ENCODE data around the gene COBLL1.

DNA sequence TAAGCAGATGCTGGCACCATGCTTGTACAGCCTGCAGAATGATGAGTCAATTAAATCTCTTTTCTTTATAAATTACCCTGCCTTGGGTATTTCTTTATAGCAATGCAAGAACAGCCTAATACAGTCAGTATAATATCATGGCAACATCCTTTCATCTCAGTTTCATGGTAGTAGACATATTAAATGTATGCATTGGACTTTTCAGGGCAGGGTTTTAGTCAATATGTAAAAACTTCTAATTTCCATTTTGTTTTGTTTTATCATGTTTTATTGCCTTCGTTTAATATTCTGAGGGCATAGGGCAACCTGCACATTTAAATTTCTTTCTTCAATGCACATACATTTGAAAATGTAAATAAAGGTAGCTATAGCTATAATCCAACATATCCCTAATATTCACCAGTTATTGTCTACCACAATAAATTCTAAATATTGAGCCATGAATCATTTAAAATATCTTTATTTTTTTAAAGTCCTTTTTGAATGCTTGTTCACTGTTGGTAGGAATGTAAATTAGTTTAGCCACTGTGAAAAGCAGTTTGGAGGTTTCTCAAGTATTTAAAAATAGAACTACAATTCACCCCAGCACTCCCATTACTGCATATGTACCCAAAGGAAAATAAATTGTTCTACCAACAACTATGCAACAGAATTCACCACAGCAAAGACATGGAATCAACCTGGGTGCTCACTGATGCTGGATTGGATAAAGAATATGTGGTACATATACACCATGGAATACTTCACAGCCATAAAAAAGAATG lies 178.6 kb downstream of the COBLL1 start:
- TF ChIP-seq, protein P1, sequence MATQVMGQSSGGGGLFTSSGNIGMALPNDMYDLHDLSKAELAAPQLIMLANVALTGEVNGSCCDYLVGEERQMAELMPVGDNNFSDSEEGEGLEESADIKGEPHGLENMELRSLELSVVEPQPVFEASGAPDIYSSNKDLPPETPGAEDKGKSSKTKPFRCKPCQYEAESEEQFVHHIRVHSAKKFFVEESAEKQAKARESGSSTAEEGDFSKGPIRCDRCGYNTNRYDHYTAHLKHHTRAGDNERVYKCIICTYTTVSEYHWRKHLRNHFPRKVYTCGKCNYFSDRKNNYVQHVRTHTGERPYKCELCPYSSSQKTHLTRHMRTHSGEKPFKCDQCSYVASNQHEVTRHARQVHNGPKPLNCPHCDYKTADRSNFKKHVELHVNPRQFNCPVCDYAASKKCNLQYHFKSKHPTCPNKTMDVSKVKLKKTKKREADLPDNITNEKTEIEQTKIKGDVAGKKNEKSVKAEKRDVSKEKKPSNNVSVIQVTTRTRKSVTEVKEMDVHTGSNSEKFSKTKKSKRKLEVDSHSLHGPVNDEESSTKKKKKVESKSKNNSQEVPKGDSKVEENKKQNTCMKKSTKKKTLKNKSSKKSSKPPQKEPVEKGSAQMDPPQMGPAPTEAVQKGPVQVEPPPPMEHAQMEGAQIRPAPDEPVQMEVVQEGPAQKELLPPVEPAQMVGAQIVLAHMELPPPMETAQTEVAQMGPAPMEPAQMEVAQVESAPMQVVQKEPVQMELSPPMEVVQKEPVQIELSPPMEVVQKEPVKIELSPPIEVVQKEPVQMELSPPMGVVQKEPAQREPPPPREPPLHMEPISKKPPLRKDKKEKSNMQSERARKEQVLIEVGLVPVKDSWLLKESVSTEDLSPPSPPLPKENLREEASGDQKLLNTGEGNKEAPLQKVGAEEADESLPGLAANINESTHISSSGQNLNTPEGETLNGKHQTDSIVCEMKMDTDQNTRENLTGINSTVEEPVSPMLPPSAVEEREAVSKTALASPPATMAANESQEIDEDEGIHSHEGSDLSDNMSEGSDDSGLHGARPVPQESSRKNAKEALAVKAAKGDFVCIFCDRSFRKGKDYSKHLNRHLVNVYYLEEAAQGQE (IDR thresholded peaks at IDR 0.05), result no peak
- TF ChIP-seq, protein P2, sequence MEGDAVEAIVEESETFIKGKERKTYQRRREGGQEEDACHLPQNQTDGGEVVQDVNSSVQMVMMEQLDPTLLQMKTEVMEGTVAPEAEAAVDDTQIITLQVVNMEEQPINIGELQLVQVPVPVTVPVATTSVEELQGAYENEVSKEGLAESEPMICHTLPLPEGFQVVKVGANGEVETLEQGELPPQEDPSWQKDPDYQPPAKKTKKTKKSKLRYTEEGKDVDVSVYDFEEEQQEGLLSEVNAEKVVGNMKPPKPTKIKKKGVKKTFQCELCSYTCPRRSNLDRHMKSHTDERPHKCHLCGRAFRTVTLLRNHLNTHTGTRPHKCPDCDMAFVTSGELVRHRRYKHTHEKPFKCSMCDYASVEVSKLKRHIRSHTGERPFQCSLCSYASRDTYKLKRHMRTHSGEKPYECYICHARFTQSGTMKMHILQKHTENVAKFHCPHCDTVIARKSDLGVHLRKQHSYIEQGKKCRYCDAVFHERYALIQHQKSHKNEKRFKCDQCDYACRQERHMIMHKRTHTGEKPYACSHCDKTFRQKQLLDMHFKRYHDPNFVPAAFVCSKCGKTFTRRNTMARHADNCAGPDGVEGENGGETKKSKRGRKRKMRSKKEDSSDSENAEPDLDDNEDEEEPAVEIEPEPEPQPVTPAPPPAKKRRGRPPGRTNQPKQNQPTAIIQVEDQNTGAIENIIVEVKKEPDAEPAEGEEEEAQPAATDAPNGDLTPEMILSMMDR (IDR thresholded peaks at IDR 0.05; ENCODE audit: low read depth, low read length, missing input control), result no peak
- TF ChIP-seq EGR1 (IDR thresholded peaks at IDR 0.05; ENCODE audit: low read depth in 2 of 2) (no peak), YY1 (IDR thresholded peaks at IDR 0.05) (no peak), TAF1 (conservative IDR thresholded peaks at IDR 0.05) (no peak), GABPA (IDR thresholded peaks at IDR 0.05 in 1 of 2, conservative IDR thresholded peaks at IDR 0.05 in 1 of 2) (no peak), RXRA (IDR thresholded peaks at IDR 0.05) (no peak), SP1 (IDR thresholded peaks at IDR 0.05) (no peak)
- TF ChIP-seq, protein P3, sequence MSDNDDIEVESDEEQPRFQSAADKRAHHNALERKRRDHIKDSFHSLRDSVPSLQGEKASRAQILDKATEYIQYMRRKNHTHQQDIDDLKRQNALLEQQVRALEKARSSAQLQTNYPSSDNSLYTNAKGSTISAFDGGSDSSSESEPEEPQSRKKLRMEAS (IDR thresholded peaks at IDR 0.05), result no peak
- TF ChIP-seq, protein P4, sequence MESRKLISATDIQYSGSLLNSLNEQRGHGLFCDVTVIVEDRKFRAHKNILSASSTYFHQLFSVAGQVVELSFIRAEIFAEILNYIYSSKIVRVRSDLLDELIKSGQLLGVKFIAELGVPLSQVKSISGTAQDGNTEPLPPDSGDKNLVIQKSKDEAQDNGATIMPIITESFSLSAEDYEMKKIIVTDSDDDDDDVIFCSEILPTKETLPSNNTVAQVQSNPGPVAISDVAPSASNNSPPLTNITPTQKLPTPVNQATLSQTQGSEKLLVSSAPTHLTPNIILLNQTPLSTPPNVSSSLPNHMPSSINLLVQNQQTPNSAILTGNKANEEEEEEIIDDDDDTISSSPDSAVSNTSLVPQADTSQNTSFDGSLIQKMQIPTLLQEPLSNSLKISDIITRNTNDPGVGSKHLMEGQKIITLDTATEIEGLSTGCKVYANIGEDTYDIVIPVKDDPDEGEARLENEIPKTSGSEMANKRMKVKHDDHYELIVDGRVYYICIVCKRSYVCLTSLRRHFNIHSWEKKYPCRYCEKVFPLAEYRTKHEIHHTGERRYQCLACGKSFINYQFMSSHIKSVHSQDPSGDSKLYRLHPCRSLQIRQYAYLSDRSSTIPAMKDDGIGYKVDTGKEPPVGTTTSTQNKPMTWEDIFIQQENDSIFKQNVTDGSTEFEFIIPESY (IDR thresholded peaks at IDR 0.05), result no peak
